Common myeloid progenitor, CD34-positive (primary cell): ENCODE results near the gene TNPO3.

Experiments used
- CTCF ChIA-PET: fragments of 350-600 bp; sonication (Branson Sonifier 250); formaldehyde crosslinking; loops from one replicate; lab custom pipeline; 2021; ENCODE audit warnings: antibody characterized with exemption; lab: Charles Lee
- POLR2A ChIA-PET: fragments of 350-600 bp; sonication (Branson Sonifier 250); formaldehyde crosslinking; loops from one replicate; lab custom pipeline; 2021; ENCODE audit warnings: antibody characterized with exemption; lab: Charles Lee
- DNase-seq, 3 donors: peaks; one replicate each; pipeline versions ENCODE4 v3.0.0 to v3.0.0-alpha.2; 2013
- H3K27ac ChIP-seq, 2 experiments: 1 replicate in 1 of 2; 2 replicates in 1 of 2; pipeline ENCODE4 v1.7.0; 2013; ENCODE audit warnings: inconsistent platforms in 2 of 2, low read length in 2 of 2, mild to moderate bottlenecking in 2 of 2, low read depth in 1 of 2, moderate library complexity in 1 of 2; ENCODE audit not compliant: severe bottlenecking in 2 of 2, insufficient read depth in 1 of 2, poor library complexity in 1 of 2
- H3K27me3 ChIP-seq, 5 experiments: replicated peaks in 2 of 5; 1 replicate in 3 of 5; 2 replicates in 2 of 5; pipeline versions ENCODE4 v1.6.1 to v1.7.0; 2013; ENCODE audit warnings: low read length in 4 of 5, mild to moderate bottlenecking in 2 of 5, moderate library complexity in 2 of 5, inconsistent platforms in 1 of 5; ENCODE audit not compliant: insufficient read depth in 5 of 5, control insufficient read depth in 4 of 5
- H3K36me3 ChIP-seq, 4 experiments: 1 replicate in 2 of 4; 2 replicates in 2 of 4; pipeline versions ENCODE4 v1.6.1 to v1.7.0; 2013; ENCODE audit warnings: low read length in 3 of 4, control low read depth in 1 of 4, mild to moderate bottlenecking in 1 of 4; ENCODE audit not compliant: control insufficient read depth in 4 of 4, insufficient read depth in 4 of 4
- H3K4me1 ChIP-seq, 4 experiments: 1 replicate in 3 of 4; 2 replicates in 1 of 4; pipeline versions ENCODE4 v1.6.1 to v1.7.1; 2013; ENCODE audit warnings: low read length in 3 of 4, mild to moderate bottlenecking in 3 of 4, control low read depth in 1 of 4, inconsistent platforms in 1 of 4, moderate library complexity in 1 of 4; ENCODE audit not compliant: control insufficient read depth in 4 of 4, insufficient read depth in 4 of 4; ENCODE audit errors: control extremely low read depth in 1 of 4
- H3K4me3 ChIP-seq, 7 experiments: 1 replicate in 4 of 7; 2 replicates in 3 of 7; pipeline versions ENCODE4 v1.5.1 to v1.7.0; 2013; ENCODE audit warnings: mild to moderate bottlenecking in 7 of 7, low read length in 6 of 7, moderate library complexity in 6 of 7, inconsistent platforms in 2 of 7, low read depth in 2 of 7, control low read depth in 1 of 7; ENCODE audit not compliant: insufficient read depth in 4 of 7, control insufficient read depth in 1 of 7; ENCODE audit errors: extremely low read depth in 1 of 7
- H3K9me3 ChIP-seq, 5 experiments: 1 replicate in 4 of 5; 2 replicates in 1 of 5; pipeline versions ENCODE4 v1.6.1 to v1.7.1; 2013; ENCODE audit warnings: low read length in 4 of 5, mild to moderate bottlenecking in 2 of 5, inconsistent platforms in 1 of 5, low read depth in 1 of 5, moderate library complexity in 1 of 5; ENCODE audit not compliant: control insufficient read depth in 4 of 5, insufficient read depth in 2 of 5; ENCODE audit errors: control extremely low read depth in 1 of 5
- WGBS: methylation state at CpG from one replicate; pipeline ENCODE4 v1.1.5; 2013; ENCODE audit not compliant: insufficient coverage; 5-methylcytosine and 5-hydroxymethylcytosine counted together

Gene TNPO3

GRCh38 chr7:128941323-128941890, 113.5 kb downstream of the TNPO3 start:
- CTCF ChIA-PET: interaction anchor here (1.1 to 2.6 kb wide), 8 partner anchors 10 to 61 kb away, joined by 3 to 9 read pairs (median 4); partner anchors contain the start of gene KCP
- 0% methylated on average over 2 of the region's 15 CpGs for WGBS

GRCh38 chr7:128940494-128941322, 114.2 kb downstream of the TNPO3 start:
- ChIA-PET POLR2A (interaction anchor here (0.5 to 1.0 kb wide), 3 partner anchors 9 to 814 kb away, joined by 3 read pairs; no protein-coding TSS in a partner anchor), CTCF (interaction anchor here (0.8 to 2.6 kb wide), 16 partner anchors 8 to 330 kb away, joined by 3 to 9 read pairs (median 4); partner anchors contain the start of gene KCP)
- no peaks in the 10 kb centered on the region for H3K9me3 ChIP-seq
- peaks cover 11 to 73% (median 70%) of the 10 kb centered on the region in 4 experiments for H3K4me1 ChIP-seq
- peak overlapping the region; percentile 18 to 92 (median 81) for H3K4me3 ChIP-seq
- H3K36me3 ChIP-seq: peaks cover 8 to 22% (median 15%) of the 10 kb centered on the region in 4 experiments
- peak overlapping the region; percentile 66 to 82 for H3K27ac ChIP-seq
- whole genome bisulfite sequencing: 0% methylated on average over 11 of the region's 20 CpGs
- H3K27me3 ChIP-seq: no peaks in the 10 kb centered on the region
- DNase-seq: peak; percentile 60 to 89 (median 87)

More at GRCh38 chr7:128941323-128941890, 113.5 kb downstream of the TNPO3 start:
- POLR2A ChIA-PET: interaction anchor here (1.0 kb wide), 1 partner anchor 10 kb away, joined by 3 read pairs; no protein-coding TSS in a partner anchor
- Histone ChIP-seq H3K36me3 (peaks cover 11 to 29% (median 22%) of the 10 kb centered on the region in 4 experiments), H3K4me1 (peaks cover 11 to 72% (median 69%) of the 10 kb centered on the region in 4 experiments), H3K27ac (peak overlapping the region; percentile 66 to 82), H3K27me3 (no peaks in the 10 kb centered on the region), H3K4me3 (peak overlapping the region in 5 of 7 experiments; percentile 57 to 92 (median 89)), H3K9me3 (no peaks in the 10 kb centered on the region)
- no peak for DNase-seq

GRCh38 chr7:128939861-128940410, 115.0 kb downstream of the TNPO3 start:
- Histone ChIP-seq H3K9me3 (no peaks in the 10 kb centered on the region), H3K27me3 (no peaks in the 10 kb centered on the region), H3K36me3 (peaks cover 4 to 15% (median 8%) of the 10 kb centered on the region in 4 experiments), H3K27ac (peak overlapping the region; percentile 66 to 82), H3K4me1 (peaks cover 11 to 79% (median 75%) of the 10 kb centered on the region in 4 experiments), H3K4me3 (peak overlapping the region; percentile 18 to 92 (median 81))
- DNase-seq: peak in 1 of 3 donors; percentile 30
- ChIA-PET CTCF (interaction anchor here (0.6 to 2.6 kb wide), 11 partner anchors 8 to 148 kb away, joined by 3 to 9 read pairs (median 4); no protein-coding TSS in a partner anchor), POLR2A (interaction anchor here (0.5 to 0.8 kb wide), 2 partner anchors 10 to 814 kb away, joined by 3 read pairs; no protein-coding TSS in a partner anchor)
- 15% methylated on average over 15 of the region's 18 CpGs for WGBS

GRCh38 chr7:128939075-128939860, 115.6 kb downstream of the TNPO3 start:
- Histone ChIP-seq H3K27me3 (no peaks in the 10 kb centered on the region), H3K36me3 (peaks cover 0 to 9% (median 4%) of the 10 kb centered on the region in 4 experiments), H3K4me1 (peaks cover 6 to 79% (median 76%) of the 10 kb centered on the region in 4 experiments), H3K27ac (peak overlapping the region; percentile 66 to 82), H3K4me3 (peak overlapping the region in 6 of 7 experiments; percentile 39 to 92 (median 85)), H3K9me3 (no peaks in the 10 kb centered on the region)
- POLR2A ChIA-PET: no interaction called here
- peak in 2 of 3 donors; percentile 37 to 44 for DNase-seq
- CTCF ChIA-PET: interaction anchor here (0.6 to 2.6 kb wide), 9 partner anchors 9 to 149 kb away, joined by 3 to 9 read pairs (median 4); no protein-coding TSS in a partner anchor
- 68% methylated on average over 2 of the region's 7 CpGs for WGBS

GRCh38 chr7:128938544-128939074, 116.3 kb downstream of the TNPO3 start:
- 1% methylated on average over 15 of the region's 30 CpGs for WGBS
- peak in 2 of 3 donors; percentile 21 to 25 for DNase-seq
- Histone ChIP-seq H3K36me3 (peaks cover 0 to 9% (median 4%) of the 10 kb centered on the region in 4 experiments), H3K27ac (peak overlapping the region; percentile 50 to 82), H3K27me3 (no peaks in the 10 kb centered on the region), H3K4me1 (peaks cover 0 to 83% (median 76%) of the 10 kb centered on the region in 4 experiments), H3K9me3 (no peaks in the 10 kb centered on the region), H3K4me3 (peak overlapping the region; percentile 71 to 92 (median 82))
- ChIA-PET CTCF (no interaction called here), POLR2A (no interaction called here)
